K562 (cell line): ENCODE results near the gene GALM. TPM values are rescaled to one million over a fixed set of nuclear protein-coding genes. Genes with fewer than 3 reads are reported as not detected.

Experiments
- ARID1B ChIP-seq: fragments of 450-650 bp; IDR thresholded peaks from 2 replicates; pipeline ENCODE4 v1.6.1; 2016; ENCODE audit warnings: antibody characterized with exemption, mild to moderate bottlenecking, inconsistent platforms
- BDP1 ChIP-seq: IDR thresholded peaks from 3 replicates; pipeline ENCODE4 v1.6.1; 2011; ENCODE audit not compliant: insufficient read length, insufficient read depth
- BRF1 ChIP-seq: IDR thresholded peaks from 3 replicates; pipeline ENCODE4 v1.6.1; 2011; ENCODE audit warnings: borderline replicate concordance, mild to moderate bottlenecking; ENCODE audit not compliant: insufficient read length; ENCODE audit errors: extremely low read depth
- CBFA2T3 ChIP-seq: fragments of 450-650 bp; IDR thresholded peaks from 2 replicates; pipeline ENCODE4 v1.6.1; 2017
- E2F5 ChIP-seq: sonication (generic); formaldehyde crosslinking; IDR thresholded peaks from 2 replicates; pipeline ENCODE4 v1.8.0; 2022; ENCODE audit warnings: mild to moderate bottlenecking, missing genetic modification reagents
- EHMT2 ChIP-seq: fragments of 450-650 bp; IDR thresholded peaks from 2 replicates; pipeline ENCODE4 v1.6.1; 2018; ENCODE audit warnings: antibody characterized with exemption
- FOXK2 ChIP-seq, 2 experiments: fragments of 450-650 bp; IDR thresholded peaks in 1 of 2; conservative IDR thresholded peaks in 1 of 2; 2 replicates each; pipeline ENCODE4 v1.6.1; 2016; ENCODE audit warnings: low read depth in 2 of 2, mild to moderate bottlenecking in 1 of 2
- FOXM1 ChIP-seq, 2 experiments: fragments of 450-650 bp in 1 of 2; sonication (generic) in 1 of 2; formaldehyde crosslinking in 1 of 2; IDR thresholded peaks; 2 replicates each; pipeline versions ENCODE4 v1.6.1 to v1.9.0; 2017 to 2022; ENCODE audit warnings: low read depth in 2 of 2, mild to moderate bottlenecking in 2 of 2, missing genetic modification reagents in 1 of 2, moderate library complexity in 1 of 2
- HMGN3 ChIP-seq: IDR thresholded peaks from 2 replicates; pipeline ENCODE4 v1.6.1; 2011; ENCODE audit warnings: borderline replicate concordance, low read depth, mild to moderate bottlenecking, mixed read lengths, low read length; ENCODE audit not compliant: insufficient read length; ENCODE audit errors: extremely low read depth
- MTA1 ChIP-seq: fragments of 450-650 bp; IDR thresholded peaks from 2 replicates; pipeline ENCODE4 v1.6.1; 2017; ENCODE audit warnings: borderline replicate concordance
- PCBP2 ChIP-seq: fragments of 200-400 bp; formaldehyde crosslinking; IDR thresholded peaks from 2 replicates; pipeline ENCODE4 v1.6.1; 2018; ENCODE audit warnings: low read length, low read depth, mild to moderate bottlenecking, moderate library complexity; ENCODE audit not compliant: poor library complexity, severe bottlenecking
- RBM22 ChIP-seq: fragments of 200-400 bp; formaldehyde crosslinking; IDR thresholded peaks from 2 replicates; pipeline ENCODE4 v1.6.1; 2018; ENCODE audit warnings: low read length, low read depth; ENCODE audit not compliant: poor library complexity, severe bottlenecking
- SAFB2 ChIP-seq: fragments of 200-400 bp; formaldehyde crosslinking; IDR thresholded peaks from 2 replicates; pipeline ENCODE4 v1.6.1; 2018; ENCODE audit warnings: borderline replicate concordance, low read length, low read depth, moderate library complexity; ENCODE audit not compliant: severe bottlenecking
- TRIM25 ChIP-seq: fragments of 450-650 bp; IDR thresholded peaks from 2 replicates; pipeline ENCODE4 v1.7.0; 2016; ENCODE audit warnings: borderline replicate concordance
- ZBTB26 ChIP-seq: fragments of 450-650 bp; formaldehyde crosslinking; IDR thresholded peaks from 2 replicates; pipeline ENCODE4 v1.4.0; 2022; ENCODE audit warnings: missing genetic modification characterization
- ZNF134 ChIP-seq: fragments of 250-450 bp; sonication (Bioruptor Pico); conservative IDR thresholded peaks from 2 replicates; pipeline ENCODE4 v1.4.0; 2020
- ZNF592 ChIP-seq: fragments of 450-650 bp; IDR thresholded peaks from 2 replicates; pipeline ENCODE4 v1.6.1; 2017; ENCODE audit warnings: antibody characterized with exemption, mild to moderate bottlenecking
- polyA plus RNA-seq, 8 experiments: library from polyadenylated mRNA; depleted of rRNA in 4 of 8; stranded (reverse) in 5 of 8; unstranded in 3 of 8; fragments of >200 nt; fragmentation: Nextera tagmentation in 2 of 8; fragmentation: Illumina TruSeq in 1 of 8; extraction: Ambion mirVana in 2 of 8; extraction: Trizol in 1 of 8; gene quantifications; 2 replicates each; pipeline versions ENCODE4 v1.2.1 to v1.2.3, GENCODE V29; 2011 to 2014; ENCODE audit warnings: inconsistent platforms in 1 of 8, missing spikeins in 1 of 8
- total RNA-seq, 7 experiments: library from RNA; depleted of rRNA in 6 of 7; stranded (reverse); fragments of >200 nt in 6 of 7; fragmentation: Illumina TruSeq in 2 of 7; extraction: Trizol in 2 of 7; gene quantifications; 2 replicates each; pipeline versions ENCODE4 v1.2.1 to v1.2.3, GENCODE V29; 2011 to 2021; ENCODE audit warnings: low replicate concordance in 1 of 7

GALM gene
- total and polyA plus RNA-seq, 9 of the 15 experiments (the other 6 are each of a cell fraction or from before 2014, with no cell fraction given), result 22.1 to 51.7 (median 27.9) TPM

- TF ChIP-seq HMGN3, result no peak
- TF ChIP-seq FOXK2 (conservative IDR thresholded peaks at IDR 0.05 in 1 of 2, IDR thresholded peaks at IDR 0.05 in 1 of 2; ENCODE audit: low read depth in 2 of 2), result 0 out of 4 replicates have a peak, but pooled peaks of 1 of the 2 experiments have one; percentile 17
- peak; percentile 70; the same call in 1 of the 2 replicates for TF ChIP-seq ZNF592
- no peak for TF ChIP-seq EHMT2
- no peak for TF ChIP-seq BDP1
- peak; percentile 28; the same call in 1 of the 2 replicates for TF ChIP-seq FOXM1 (IDR thresholded peaks at IDR 0.05; ENCODE audit: low read depth)
- no peak for TF ChIP-seq FOXM1 (CRISPR knock-in tag; IDR thresholded peaks at IDR 0.05; ENCODE audit: low read depth)
- no peak for TF ChIP-seq TRIM25
- TF ChIP-seq CBFA2T3, result peak; percentile 94
- no peak for TF ChIP-seq PCBP2
- no peak for TF ChIP-seq E2F5 (CRISPR knock-in tag)
- peak; percentile 94 for TF ChIP-seq ARID1B
- no peak for TF ChIP-seq ZBTB26 (CRISPR knock-in tag)
- no peak for TF ChIP-seq SAFB2
- no peak for TF ChIP-seq RBM22
- TF ChIP-seq BRF1, result no peak
- no peak for TF ChIP-seq ZNF134
- no peak for TF ChIP-seq MTA1
Observed at GRCh38 chr2:38690499-38691420, 24.8 kb downstream of the GALM start (continued).
